Natural killer cell treated with Interleukin-12 subunit alpha and Interleukin-12 subunit beta and Interleukin-15 and Interleukin-18, amount 100 ng/mL, for 72 hours (primary cell): ENCODE results near the gene SGTA. TPM values are rescaled to one million over a fixed set of nuclear protein-coding genes. Genes with fewer than 3 reads are reported as not detected.
"Not testable (repeated sequence)": the region's sequence is repeated elsewhere in the genome, so short reads cannot be mapped to it uniquely, and the experiment has no call there.

ENCODE experiments used
- ATAC-seq, 2 donors: fragments of 150-1000 bp; cut with Tn5 transposase in 1 of 2; sonication (Bioruptor Pico), chemical (Tn5 transposase) in 1 of 2; 2 replicates each; pipeline ENCODE4 v1.10.0; 2021
- DNase-seq: peaks from one replicate; pipeline ENCODE4 v3.0.0; 2022; ENCODE audit warnings: low spot score
- H3K27ac Mint-ChIP-seq, 2 donors: 1 replicate in 1 of 2; 2 replicates in 1 of 2; pipeline ENCODE4 v1.8.0; 2022; ENCODE audit warnings: mixed read lengths in 2 of 2, mild to moderate bottlenecking in 1 of 2, moderate library complexity in 1 of 2
- H3K27me3 Mint-ChIP-seq, 2 donors: 1 replicate in 1 of 2; 2 replicates in 1 of 2; pipeline ENCODE4 v1.8.0; 2022; ENCODE audit warnings: mixed read lengths in 2 of 2
- H3K36me3 Mint-ChIP-seq: one replicate; pipeline ENCODE4 v1.8.0; 2022; ENCODE audit warnings: mixed read lengths
- H3K4me1 Mint-ChIP-seq, 2 donors: 1 replicate in 1 of 2; 2 replicates in 1 of 2; pipeline ENCODE4 v1.8.0; 2022; ENCODE audit warnings: low read depth in 2 of 2, mixed read lengths in 2 of 2, mild to moderate bottlenecking in 1 of 2
- H3K4me3 Mint-ChIP-seq: one replicate; pipeline ENCODE4 v1.8.0; 2022; ENCODE audit warnings: mixed read lengths
- H3K9me3 Mint-ChIP-seq: 2 replicates; pipeline ENCODE4 v1.8.0; 2022; ENCODE audit warnings: mixed read lengths
- total RNA-seq, 2 donors: library from RNA; stranded (reverse); gene quantifications; one replicate each; pipeline ENCODE4 v1.2.3, GENCODE V29; 2022

Gene SGTA
- total RNA-seq, 2 donors from 2014 or later: 61.1 to 107 TPM

DNA sequence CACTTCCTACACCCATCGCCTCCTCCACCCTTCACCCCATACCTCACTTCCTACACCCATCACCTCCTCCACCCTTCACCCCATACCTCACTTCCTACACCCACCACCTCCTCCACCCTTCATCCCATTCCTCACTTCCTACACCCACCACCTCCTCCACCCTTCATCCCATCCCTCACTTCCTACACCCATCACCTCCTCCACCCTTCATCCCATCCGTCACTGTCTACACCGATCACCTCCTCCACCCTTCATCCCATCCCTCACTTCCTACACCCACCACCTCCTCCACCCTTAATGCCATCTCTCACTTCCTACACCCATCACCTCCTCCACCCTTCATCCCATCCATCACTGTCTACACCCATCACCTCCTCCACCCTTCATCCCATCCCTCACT is 69.9 kb downstream of the SGTA start:
- not testable (repeated sequence) for H3K27ac Mint-ChIP-seq, ATAC-seq, H3K4me1 Mint-ChIP-seq, H3K4me3 Mint-ChIP-seq, H3K9me3 Mint-ChIP-seq, DNase-seq, H3K36me3 Mint-ChIP-seq
- H3K27me3 Mint-ChIP-seq: peaks cover 7 to 16% of the 10 kb centered on the region in 2 donors

GRCh38 chr19:2711875-2712205 is 71.2 kb downstream of the SGTA start:
- Mint-ChIP-seq H3K27ac (no peak overlapping the region), H3K27me3 (peaks cover 7 to 14% of the 10 kb centered on the region in 2 donors), H3K4me1 (peaks cover 0 to 2% of the 10 kb centered on the region in 2 donors), H3K4me3 (no peak overlapping the region), H3K36me3 (peaks cover 8% of the 10 kb centered on the region), H3K9me3 (peaks cover 8% of the 10 kb centered on the region)
- no peak for ATAC-seq
- DNase-seq: no peak

GRCh38 chr19:2711172-2711874 is 71.8 kb downstream of the SGTA start:
- no peak for DNase-seq
- Mint-ChIP-seq H3K9me3 (peaks cover 8% of the 10 kb centered on the region), H3K4me1 (peaks cover 0 to 2% of the 10 kb centered on the region in 2 donors), H3K36me3 (peaks cover 8% of the 10 kb centered on the region), H3K27me3 (peaks cover 7 to 14% of the 10 kb centered on the region in 2 donors), H3K4me3 (no peak overlapping the region), H3K27ac (no peak overlapping the region)
- ATAC-seq: no peak

DNA sequence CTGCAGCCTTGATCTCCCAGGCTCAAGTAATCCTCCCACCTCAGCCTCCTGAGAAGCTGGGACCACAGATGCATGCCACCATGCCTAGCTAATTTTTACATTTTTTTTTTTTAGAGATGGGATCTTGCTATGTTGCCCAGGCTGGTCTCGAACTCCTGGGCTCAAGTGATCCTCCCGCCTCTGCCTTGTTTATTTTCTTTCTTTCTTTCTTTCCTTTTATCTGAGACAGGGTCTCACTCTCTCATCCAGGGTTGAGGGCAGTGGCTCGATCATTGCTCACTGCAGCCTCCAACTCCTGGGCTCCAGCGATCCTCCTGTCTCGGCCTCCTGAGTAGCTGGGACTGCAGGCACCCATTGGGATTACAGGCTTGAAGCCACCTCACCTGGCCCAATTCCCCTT is 76.8 kb downstream of the SGTA start:
- DNase-seq: no peak
- no peaks in the 10 kb centered on the region for H3K27me3 Mint-ChIP-seq

More for the DNA sequence above, 76.8 kb downstream of the SGTA start:
- no peak for ATAC-seq
- H3K9me3 Mint-ChIP-seq: no peaks in the 10 kb centered on the region
- no peaks in the 10 kb centered on the region for H3K36me3 Mint-ChIP-seq
- H3K4me3 Mint-ChIP-seq: no peak overlapping the region
- peaks cover 0 to 5% of the 10 kb centered on the region in 2 donors for H3K4me1 Mint-ChIP-seq
- H3K27ac Mint-ChIP-seq: no peak overlapping the region

Other genes with a start within 250 kb of the SGTA start
- under 1 TPM; 0.26 to 0.59 TPM for gene GNG7, start 80.6 kb downstream of the SGTA start, total RNA-seq
- not detected for gene DIRAS1, start 61.9 kb downstream of the SGTA start, total RNA-seq
- gene SLC39A3, start 43.3 kb downstream of the SGTA start, total RNA-seq: 10 to 100 TPM; 30.5 to 91.6 TPM
- 100 to 1,000 TPM; 105 to 224 TPM for gene THOP1, start 2.2 kb upstream of the SGTA start, total RNA-seq
- 1 to 10 TPM in 1 of 2 donors, under 1 TPM in 1; 0.89 to 2.9 TPM for gene ZNF554, start 36.6 kb upstream of the SGTA start, total RNA-seq
- 1 to 10 TPM; 2.6 to 3.0 TPM for gene ZNF555, start 58.2 kb upstream of the SGTA start, total RNA-seq
- gene ZNF556, start 84.1 kb upstream of the SGTA start, total RNA-seq: not detected
- gene ZNF57, start 117.7 kb upstream of the SGTA start, total RNA-seq: 1 to 10 TPM; 4.1 to 4.8 TPM
- 10 to 100 TPM in 1 of 2 donors, 1 to 10 TPM in 1; 5.3 to 10.4 TPM for gene ZNF77, start 161.7 kb upstream of the SGTA start, total RNA-seq
- 1 to 10 TPM in 1 of 2 donors, under 1 TPM in 1; 0.45 to 1.8 TPM for gene TLE6, start 194.3 kb upstream of the SGTA start, total RNA-seq
- gene TLE2, start 246.0 kb upstream of the SGTA start, total RNA-seq: 1 to 10 TPM; 1.3 to 3.2 TPM